ENCODE measurements around the gene MEX3D. TPM values are rescaled to one million over a fixed set of nuclear protein-coding genes. Genes with fewer than 3 reads are reported as not detected.

The MEX3D gene
- total RNA-seq, 2 experiments from 2014 or later = 1.6 to 2.3 TPM

DNA sequence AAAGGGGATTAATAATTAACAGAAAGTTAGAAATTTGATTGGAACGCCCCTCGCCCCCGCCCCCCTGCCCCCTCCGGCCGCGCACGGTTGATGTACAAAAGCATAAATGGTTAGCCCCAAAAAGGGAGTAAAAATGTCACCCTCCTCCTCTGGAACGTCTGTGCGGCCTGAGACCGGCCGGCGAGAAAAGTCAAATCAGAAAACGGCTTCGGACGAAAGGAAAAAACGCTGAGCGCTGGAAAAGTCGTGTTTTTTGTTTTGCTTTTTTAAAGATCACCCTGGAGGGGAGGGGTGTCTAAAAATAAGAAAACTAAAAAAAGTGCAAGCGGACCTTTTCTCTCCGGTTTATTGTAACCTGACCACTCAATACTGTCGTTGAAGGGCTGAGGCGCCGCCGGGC lies 13.2 kb downstream of the MEX3D start:
- Mint-ChIP-seq H3K4me3 (no peak overlapping the region), H3K27me3 (peaks cover 10% of the 10 kb centered on the region), H3K9me3 (no peaks in the 10 kb centered on the region), H3K36me3 (ENCODE audit: low read depth) (no peaks in the 10 kb centered on the region), H3K4me1 (ENCODE audit: low read depth) (no peaks in the 10 kb centered on the region), H3K27ac (no peak overlapping the region)
- intact Hi-C loops (cut with DNase I, micrococcal nuclease) = no loop called here
- ChIA-PET POLR2A (no interaction called here), CTCF (no interaction called here)
- DNase-seq = no peak
- no peaks in the 10 kb centered on the region for H3K36me3 ChIP-seq (ENCODE audit: insufficient read depth, low read length)
- H3K4me1 ChIP-seq (ENCODE audit: insufficient read depth, low read length) = no peaks in the 10 kb centered on the region
- H3K4me3 ChIP-seq (ENCODE audit: low read length) = no peak overlapping the region
- no peaks in the 10 kb centered on the region for H3K9me3 ChIP-seq (ENCODE audit: control insufficient read depth in 1 of 2, insufficient read depth in 1 of 2, low read length in 2 of 2)
- no peaks in the 10 kb centered on the region for H3K27me3 ChIP-seq (ENCODE audit: control insufficient read depth in 1 of 2, insufficient read depth in 2 of 2, low read length in 2 of 2)
- TF ChIP-seq, protein P1, sequence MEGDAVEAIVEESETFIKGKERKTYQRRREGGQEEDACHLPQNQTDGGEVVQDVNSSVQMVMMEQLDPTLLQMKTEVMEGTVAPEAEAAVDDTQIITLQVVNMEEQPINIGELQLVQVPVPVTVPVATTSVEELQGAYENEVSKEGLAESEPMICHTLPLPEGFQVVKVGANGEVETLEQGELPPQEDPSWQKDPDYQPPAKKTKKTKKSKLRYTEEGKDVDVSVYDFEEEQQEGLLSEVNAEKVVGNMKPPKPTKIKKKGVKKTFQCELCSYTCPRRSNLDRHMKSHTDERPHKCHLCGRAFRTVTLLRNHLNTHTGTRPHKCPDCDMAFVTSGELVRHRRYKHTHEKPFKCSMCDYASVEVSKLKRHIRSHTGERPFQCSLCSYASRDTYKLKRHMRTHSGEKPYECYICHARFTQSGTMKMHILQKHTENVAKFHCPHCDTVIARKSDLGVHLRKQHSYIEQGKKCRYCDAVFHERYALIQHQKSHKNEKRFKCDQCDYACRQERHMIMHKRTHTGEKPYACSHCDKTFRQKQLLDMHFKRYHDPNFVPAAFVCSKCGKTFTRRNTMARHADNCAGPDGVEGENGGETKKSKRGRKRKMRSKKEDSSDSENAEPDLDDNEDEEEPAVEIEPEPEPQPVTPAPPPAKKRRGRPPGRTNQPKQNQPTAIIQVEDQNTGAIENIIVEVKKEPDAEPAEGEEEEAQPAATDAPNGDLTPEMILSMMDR (IDR thresholded peaks at IDR 0.05) = no peak
- no peak overlapping the region for H3K27ac ChIP-seq (ENCODE audit: low read depth in 1 of 2, low read length in 2 of 2)
- no peak for ATAC-seq (ENCODE audit: poor library complexity)

DNA sequence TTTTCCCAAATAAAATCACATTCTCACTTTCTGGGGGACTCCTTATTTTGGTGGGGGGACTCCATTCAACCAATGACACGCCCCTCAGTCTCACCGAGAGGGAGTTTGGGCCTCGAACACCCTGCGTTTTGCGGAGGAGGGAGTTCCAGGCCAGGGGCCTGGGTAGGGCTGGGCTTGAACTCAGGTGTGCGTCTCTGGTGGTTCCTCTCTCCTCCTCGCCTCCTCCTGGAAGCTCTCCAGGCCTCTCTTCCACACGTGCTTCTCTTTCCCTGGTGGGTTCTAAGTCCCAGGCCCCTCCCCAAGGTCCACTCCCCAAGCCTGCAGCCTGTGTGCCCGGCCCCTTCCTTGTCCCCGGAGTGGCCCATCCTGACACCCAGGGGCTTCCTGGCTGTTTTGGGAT lies 14.7 kb downstream of the MEX3D start:
- Histone ChIP-seq H3K4me1 (ENCODE audit: insufficient read depth, low read length) (no peaks in the 10 kb centered on the region), H3K36me3 (ENCODE audit: insufficient read depth, low read length) (no peaks in the 10 kb centered on the region), H3K27me3 (ENCODE audit: control insufficient read depth in 1 of 2, insufficient read depth in 2 of 2, low read length in 2 of 2) (no peaks in the 10 kb centered on the region), H3K4me3 (ENCODE audit: low read length) (no peak overlapping the region), H3K27ac (ENCODE audit: low read depth in 1 of 2, low read length in 2 of 2) (no peak overlapping the region), H3K9me3 (ENCODE audit: control insufficient read depth in 1 of 2, insufficient read depth in 1 of 2, low read length in 2 of 2) (no peaks in the 10 kb centered on the region)
- ATAC-seq (ENCODE audit: poor library complexity) = no peak
- DNase-seq = no peak
- Mint-ChIP-seq H3K4me3 (no peak overlapping the region), H3K36me3 (ENCODE audit: low read depth) (no peaks in the 10 kb centered on the region), H3K4me1 (ENCODE audit: low read depth) (no peaks in the 10 kb centered on the region), H3K27ac (no peak overlapping the region), H3K27me3 (peaks cover 18% of the 10 kb centered on the region), H3K9me3 (no peaks in the 10 kb centered on the region)
- POLR2A ChIA-PET = no interaction called here
- TF ChIP-seq, protein P1 (IDR thresholded peaks at IDR 0.05) = no peak
- intact Hi-C loops (cut with DNase I, micrococcal nuclease) = no loop called here
- CTCF ChIA-PET = no interaction called here

DNA sequence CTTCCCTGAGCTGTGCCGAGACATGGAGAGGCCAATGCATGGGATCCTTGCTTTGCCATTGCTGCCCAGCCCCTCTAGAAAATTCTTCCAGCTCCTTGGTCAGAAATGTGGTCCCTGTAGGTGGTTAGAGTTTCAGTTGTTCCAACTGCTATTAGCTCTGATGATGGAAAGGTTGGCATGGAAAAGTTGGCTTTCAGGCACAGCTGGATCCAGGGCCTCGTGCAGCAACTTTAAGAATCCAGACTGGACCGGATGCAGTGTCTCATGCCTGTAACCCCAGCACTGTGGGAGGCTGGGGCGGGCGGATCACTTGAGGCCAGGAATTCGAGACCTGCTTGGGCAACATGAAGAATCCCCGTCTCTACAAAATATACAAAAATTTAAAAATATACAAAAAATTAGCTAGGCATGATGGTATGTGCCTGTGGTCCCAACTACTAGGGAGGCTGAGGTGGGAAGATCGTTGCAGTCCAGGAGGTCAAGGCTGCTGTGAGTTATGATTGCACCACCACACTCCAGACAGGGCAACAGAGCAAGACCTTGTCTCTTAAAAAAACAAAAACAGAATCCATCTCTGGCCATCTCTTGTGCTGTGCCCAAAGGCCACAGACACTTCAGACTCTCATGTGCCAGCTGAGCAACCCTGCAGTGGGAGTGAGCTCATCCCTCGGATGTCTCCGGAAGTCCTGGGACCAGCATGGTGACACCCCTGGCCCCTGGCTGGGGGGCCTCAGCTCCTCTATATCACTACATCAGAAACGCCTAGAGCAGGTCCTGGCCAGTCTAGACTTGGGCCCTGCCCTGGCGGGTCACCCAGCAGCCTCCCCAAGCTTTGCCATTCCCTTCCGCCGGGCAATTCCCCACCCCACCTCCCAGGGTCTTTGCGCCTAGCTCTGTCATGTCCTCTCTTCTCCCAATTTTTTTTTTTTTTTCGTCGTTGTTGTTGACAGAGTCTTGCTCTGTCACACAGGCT lies 16.8 kb downstream of the MEX3D start:
- intact Hi-C loops (cut with DNase I, micrococcal nuclease) = no loop called here
- Mint-ChIP-seq H3K36me3 (ENCODE audit: low read depth) (no peaks in the 10 kb centered on the region), H3K27ac (no peak overlapping the region), H3K27me3 (peaks cover 24% of the 10 kb centered on the region), H3K4me3 (no peak overlapping the region), H3K9me3 (no peaks in the 10 kb centered on the region), H3K4me1 (ENCODE audit: low read depth) (no peaks in the 10 kb centered on the region)
- CTCF ChIA-PET = no interaction called here
- no peak for DNase-seq
- TF ChIP-seq, protein P1 (IDR thresholded peaks at IDR 0.05) = no peak
- H3K4me1 ChIP-seq (ENCODE audit: insufficient read depth, low read length) = peaks cover 4% of the 10 kb centered on the region
- H3K36me3 ChIP-seq (ENCODE audit: insufficient read depth, low read length) = no peaks in the 10 kb centered on the region
- no peak overlapping the region for H3K4me3 ChIP-seq (ENCODE audit: low read length)
- POLR2A ChIA-PET = no interaction called here
- no peak overlapping the region for H3K27ac ChIP-seq (ENCODE audit: low read depth in 1 of 2, low read length in 2 of 2)
- no peaks in the 10 kb centered on the region for H3K27me3 ChIP-seq (ENCODE audit: control insufficient read depth in 1 of 2, insufficient read depth in 2 of 2, low read length in 2 of 2)
- no peaks in the 10 kb centered on the region for H3K9me3 ChIP-seq (ENCODE audit: control insufficient read depth in 1 of 2, insufficient read depth in 1 of 2, low read length in 2 of 2)
- ATAC-seq (ENCODE audit: poor library complexity) = no peak
